Right atrium auricular region (tissue), 2 donors: Measurements from ENCODE around the gene IL23R. TPM values are rescaled to one million over a fixed set of nuclear protein-coding genes. Genes with fewer than 3 reads are reported as not detected.

ENCODE experiments used
- DNase-seq: peaks from one replicate; pipeline ENCODE4 v3.0.0-alpha.2; 2019; ENCODE audit warnings: low spot score
- H3K27ac ChIP-seq, 2 donors: fragments of 200-600 bp; sonication (generic); 1 replicate in 1 of 2; 2 replicates in 1 of 2; pipeline ENCODE4 v1.5.1; 2016 to 2019
- H3K27me3 ChIP-seq, 2 donors: fragments of 200-600 bp; sonication (generic); one replicate each; pipeline versions ENCODE4 v1.5.1 to v1.6.0; 2017 to 2019
- H3K36me3 ChIP-seq: fragments of 200-600 bp; sonication (generic); one replicate; pipeline ENCODE4 v1.5.1; 2016
- H3K4me1 ChIP-seq, 2 donors: fragments of 200-600 bp; sonication (generic); one replicate each; pipeline versions ENCODE4 v1.5.1 to v1.6.0; 2017 to 2019
- H3K4me3 ChIP-seq, 2 donors: fragments of 200-600 bp; sonication (generic); 1 replicate in 1 of 2; 2 replicates in 1 of 2; pipeline ENCODE4 v1.5.1; 2017 to 2019; ENCODE audit warnings: mild to moderate bottlenecking in 1 of 2, moderate library complexity in 1 of 2
- H3K9me3 ChIP-seq, 2 donors: fragments of 200-600 bp; sonication (generic); one replicate each; pipeline ENCODE4 v1.5.1; 2019
- CTCF ChIP-seq, 2 donors: fragments of 200-600 bp; sonication (generic); IDR thresholded peaks; one replicate each; pipeline ENCODE4 v1.5.1; 2019; ENCODE audit warnings: antibody characterized with exemption in 2 of 2
- total RNA-seq, 2 donors: library from RNA; depleted of rRNA; stranded (reverse); fragments of >200 nt; gene quantifications; one replicate each; pipeline ENCODE4 v1.1.0, GENCODE V29; 2016

Gene IL23R
- total RNA-seq, 2 donors from 2014 or later = not detected

- DNase-seq = no peak
- TF ChIP-seq CTCF (IDR thresholded peaks at IDR 0.05) = no peak
- no peaks in the 10 kb centered on the region for H3K9me3 ChIP-seq
- no peaks in the 10 kb centered on the region for H3K4me1 ChIP-seq
- no peaks in the 10 kb centered on the region for H3K27me3 ChIP-seq
- H3K27ac ChIP-seq = no peak overlapping the region
- H3K4me3 ChIP-seq = no peak overlapping the region
- H3K36me3 ChIP-seq = no peaks in the 10 kb centered on the region
Measured at GRCh38 chr1:67126111-67126746, 40.0 kb upstream of the IL23R start.

GRCh38 chr1:67126974-67127373 is 39.3 kb upstream of the IL23R start:
- no peaks in the 10 kb centered on the region for H3K36me3 ChIP-seq
- DNase-seq = no peak
- H3K27ac ChIP-seq = no peak overlapping the region
- H3K9me3 ChIP-seq = no peaks in the 10 kb centered on the region
- no peaks in the 10 kb centered on the region for H3K4me1 ChIP-seq
- no peak overlapping the region for H3K4me3 ChIP-seq
- no peaks in the 10 kb centered on the region for H3K27me3 ChIP-seq
- no peak for TF ChIP-seq CTCF (IDR thresholded peaks at IDR 0.05)

- no peaks in the 10 kb centered on the region for H3K36me3 ChIP-seq
- no peak overlapping the region for H3K27ac ChIP-seq
- H3K4me1 ChIP-seq = peaks cover 0 to 11% of the 10 kb centered on the region in 2 donors
- no peaks in the 10 kb centered on the region for H3K9me3 ChIP-seq
- DNase-seq = no peak
- no peak overlapping the region for H3K4me3 ChIP-seq
- no peaks in the 10 kb centered on the region for H3K27me3 ChIP-seq
- TF ChIP-seq CTCF (IDR thresholded peaks at IDR 0.05) = no peak
Measured at GRCh38 chr1:67130673-67131072, 35.6 kb upstream of the IL23R start.

GRCh38 chr1:67133177-67133576 is 33.1 kb upstream of the IL23R start:
- no peak for DNase-seq
- peaks cover 0 to 11% of the 10 kb centered on the region in 2 donors for H3K4me1 ChIP-seq
- no peak overlapping the region for H3K27ac ChIP-seq
- H3K9me3 ChIP-seq = no peaks in the 10 kb centered on the region
- no peak overlapping the region for H3K4me3 ChIP-seq
- H3K27me3 ChIP-seq = no peaks in the 10 kb centered on the region
- TF ChIP-seq CTCF (IDR thresholded peaks at IDR 0.05) = no peak
- H3K36me3 ChIP-seq = no peaks in the 10 kb centered on the region

GRCh38 chr1:67134695-67135094 is 31.6 kb upstream of the IL23R start, which contains the start of gene C1orf141:
TSS of gene C1orf141 (minus strand) at chr1:67134970. CDS start at chr1:67127240, 7,730 bp downstream.
- no peaks in the 10 kb centered on the region for H3K27me3 ChIP-seq
- peaks cover 0 to 11% of the 10 kb centered on the region in 2 donors for H3K4me1 ChIP-seq
- H3K9me3 ChIP-seq = no peaks in the 10 kb centered on the region
- TF ChIP-seq CTCF (IDR thresholded peaks at IDR 0.05) = no peak
- no peaks in the 10 kb centered on the region for H3K36me3 ChIP-seq
- H3K4me3 ChIP-seq = peak within 1 kb of the TSS in 1 of 2 donors; percentile 30
- DNase-seq = no peak
- no peak within 1 kb of the TSS for H3K27ac ChIP-seq

GRCh38 chr1:67135354-67135753 is 30.9 kb upstream of the IL23R start:
- Histone ChIP-seq H3K27ac (no peak overlapping the region), H3K4me3 (no peak overlapping the region)
- TF ChIP-seq CTCF (IDR thresholded peaks at IDR 0.05) = no peak

More at GRCh38 chr1:67135354-67135753, 30.9 kb upstream of the IL23R start:
- H3K36me3 ChIP-seq = no peaks in the 10 kb centered on the region
- H3K9me3 ChIP-seq = no peaks in the 10 kb centered on the region
- no peaks in the 10 kb centered on the region for H3K27me3 ChIP-seq
- no peak for DNase-seq
- H3K4me1 ChIP-seq = peaks cover 0 to 11% of the 10 kb centered on the region in 2 donors
